Activated naive CD8-positive, alpha-beta T cell treated with anti-CD3 and anti-CD28 coated beads, Interleukin-2, amount 50 U/mL, for 24 hours (primary cell): ENCODE results near the gene SND1.

Source experiments
- ATAC-seq: fragments of 150-1000 bp; cut with Tn5 transposase; one replicate; pipeline ENCODE4 v1.10.0; 2021
- DNase-seq: peaks from one replicate; pipeline ENCODE4 v3.0.0; 2021
- H3K27ac Mint-ChIP-seq: one replicate; pipeline ENCODE4 v1.8.0; 2021; ENCODE audit warnings: mild to moderate bottlenecking, mixed read lengths
- H3K27me3 Mint-ChIP-seq: one replicate; pipeline ENCODE4 v1.8.0; 2021; ENCODE audit warnings: mixed read lengths
- H3K36me3 Mint-ChIP-seq: one replicate; pipeline ENCODE4 v1.8.0; 2021; ENCODE audit warnings: low read depth, mixed read lengths
- H3K4me1 Mint-ChIP-seq: one replicate; pipeline ENCODE4 v1.8.0; 2021; ENCODE audit warnings: mixed read lengths
- H3K4me3 Mint-ChIP-seq: one replicate; pipeline ENCODE4 v1.8.0; 2021; ENCODE audit warnings: mild to moderate bottlenecking, moderate library complexity, mixed read lengths
- H3K9me3 Mint-ChIP-seq: one replicate; pipeline ENCODE4 v1.8.0; 2021; ENCODE audit warnings: mixed read lengths

SND1 gene

GRCh38 chr7:128003787-128004186 is 351.8 kb downstream of the SND1 start:
- no peaks in the 10 kb centered on the region for H3K27me3 Mint-ChIP-seq
- H3K4me1 Mint-ChIP-seq: peaks cover 36% of the 10 kb centered on the region
- no peaks in the 10 kb centered on the region for H3K9me3 Mint-ChIP-seq
- no peak overlapping the region for H3K27ac Mint-ChIP-seq
- DNase-seq: no peak
- H3K4me3 Mint-ChIP-seq: no peak overlapping the region
- peak; percentile 14 for ATAC-seq
- H3K36me3 Mint-ChIP-seq: peaks cover 29% of the 10 kb centered on the region

- DNase-seq: no peak
- Mint-ChIP-seq H3K27ac (no peak overlapping the region), H3K4me1 (peaks cover 36% of the 10 kb centered on the region), H3K36me3 (peaks cover 29% of the 10 kb centered on the region), H3K27me3 (no peaks in the 10 kb centered on the region), H3K4me3 (no peak overlapping the region), H3K9me3 (no peaks in the 10 kb centered on the region)
- no peak for ATAC-seq
Measured at GRCh38 chr7:128004623-128005022, 352.6 kb downstream of the SND1 start.

DNA sequence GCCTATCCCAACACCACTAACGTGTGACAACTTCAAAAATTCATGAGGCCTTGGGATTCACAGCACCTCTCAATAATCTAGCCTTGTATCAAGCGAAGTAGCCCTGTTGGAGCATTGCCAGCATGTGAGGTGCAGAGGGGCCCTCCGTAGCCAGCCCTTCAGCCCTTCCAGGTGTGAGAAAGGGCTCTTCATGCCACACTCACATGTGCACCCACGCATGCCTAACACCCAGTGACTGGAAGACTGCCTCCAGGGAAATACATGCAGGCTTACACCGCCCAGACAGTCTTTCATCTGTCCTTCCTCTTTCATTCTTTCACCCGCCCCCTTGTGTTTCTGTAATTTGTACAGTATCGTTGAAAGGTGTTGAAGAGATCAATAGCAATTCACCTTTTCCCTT is 353.1 kb downstream of the SND1 start:
- Mint-ChIP-seq H3K9me3 (no peaks in the 10 kb centered on the region), H3K4me1 (peaks cover 36% of the 10 kb centered on the region), H3K27me3 (no peaks in the 10 kb centered on the region), H3K4me3 (no peak overlapping the region), H3K36me3 (peaks cover 29% of the 10 kb centered on the region), H3K27ac (no peak overlapping the region)
- DNase-seq (no peak), ATAC-seq (no peak)

DNA sequence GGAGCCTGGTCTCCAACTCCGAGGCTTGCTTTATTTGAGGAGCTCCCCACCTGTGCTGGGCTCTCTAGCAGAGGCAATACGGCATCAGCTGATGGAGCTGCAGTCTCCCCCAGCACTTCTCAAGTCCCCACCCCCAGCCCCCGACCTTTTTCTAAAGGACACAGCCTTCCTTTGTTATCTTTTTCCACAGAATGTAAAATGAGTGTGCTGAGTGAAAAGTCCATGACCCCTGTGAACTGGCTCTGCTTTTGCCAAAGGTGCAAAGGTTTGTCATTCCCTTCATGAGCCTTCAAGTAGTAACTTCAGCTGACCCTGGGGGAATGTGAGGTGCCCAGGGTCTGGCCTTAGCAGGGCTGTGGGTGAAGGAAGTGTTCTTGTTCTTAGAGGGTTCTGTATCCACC is 353.8 kb downstream of the SND1 start:
- DNase-seq: no peak
- no peak for ATAC-seq
- Mint-ChIP-seq H3K27me3 (no peaks in the 10 kb centered on the region), H3K4me3 (no peak overlapping the region), H3K9me3 (no peaks in the 10 kb centered on the region), H3K27ac (no peak overlapping the region), H3K4me1 (peaks cover 36% of the 10 kb centered on the region), H3K36me3 (peaks cover 28% of the 10 kb centered on the region)

DNA sequence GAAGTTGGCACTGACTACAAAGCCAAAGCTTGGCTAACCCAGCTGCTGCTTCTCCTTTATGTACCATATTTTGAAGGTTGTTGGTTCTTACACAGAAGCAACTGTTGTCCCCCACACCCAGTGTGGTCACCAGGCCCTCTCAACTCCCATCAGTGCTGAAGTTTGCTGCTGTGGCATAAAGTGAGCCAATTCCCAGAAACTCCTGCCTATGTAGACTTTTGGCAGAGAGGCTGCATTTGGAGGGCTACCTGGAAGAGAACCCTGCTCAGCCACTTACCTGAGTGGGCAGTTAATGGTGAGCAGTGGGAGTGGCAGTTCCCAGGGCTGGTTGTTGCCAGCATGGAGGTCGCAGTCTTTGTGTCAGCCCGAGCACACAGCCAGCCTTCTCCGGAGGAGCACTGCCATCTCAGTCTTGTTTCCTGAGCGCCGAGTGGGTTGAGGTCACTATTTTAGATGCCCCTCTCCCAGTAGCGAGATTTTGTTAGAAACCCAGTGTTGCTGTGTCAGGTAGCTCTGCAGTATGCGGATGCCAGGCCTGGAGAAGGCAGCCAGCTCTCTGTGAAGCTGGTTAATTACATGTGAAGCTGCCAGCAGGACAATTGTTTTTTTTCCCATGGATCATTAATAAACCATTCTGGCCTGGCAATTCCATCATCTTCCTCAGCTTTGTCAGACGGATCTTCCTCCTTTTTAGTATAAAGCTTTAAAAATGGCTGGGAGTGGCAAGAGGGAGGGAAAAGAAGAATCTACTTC is 354.7 kb downstream of the SND1 start:
- DNase-seq (no peak), ATAC-seq (no peak)
- Mint-ChIP-seq H3K4me1 (peaks cover 33% of the 10 kb centered on the region), H3K9me3 (no peaks in the 10 kb centered on the region), H3K4me3 (no peak overlapping the region), H3K36me3 (peaks cover 23% of the 10 kb centered on the region), H3K27me3 (no peaks in the 10 kb centered on the region), H3K27ac (no peak overlapping the region)

- DNase-seq: no peak
- H3K4me3 Mint-ChIP-seq: no peak overlapping the region
- H3K27ac Mint-ChIP-seq: no peak overlapping the region
- H3K36me3 Mint-ChIP-seq: peaks cover 19% of the 10 kb centered on the region
- H3K4me1 Mint-ChIP-seq: peaks cover 28% of the 10 kb centered on the region
- no peak for ATAC-seq
- no peaks in the 10 kb centered on the region for H3K9me3 Mint-ChIP-seq
- no peaks in the 10 kb centered on the region for H3K27me3 Mint-ChIP-seq
Measured at GRCh38 chr7:128007303-128007680, 355.3 kb downstream of the SND1 start.

DNA sequence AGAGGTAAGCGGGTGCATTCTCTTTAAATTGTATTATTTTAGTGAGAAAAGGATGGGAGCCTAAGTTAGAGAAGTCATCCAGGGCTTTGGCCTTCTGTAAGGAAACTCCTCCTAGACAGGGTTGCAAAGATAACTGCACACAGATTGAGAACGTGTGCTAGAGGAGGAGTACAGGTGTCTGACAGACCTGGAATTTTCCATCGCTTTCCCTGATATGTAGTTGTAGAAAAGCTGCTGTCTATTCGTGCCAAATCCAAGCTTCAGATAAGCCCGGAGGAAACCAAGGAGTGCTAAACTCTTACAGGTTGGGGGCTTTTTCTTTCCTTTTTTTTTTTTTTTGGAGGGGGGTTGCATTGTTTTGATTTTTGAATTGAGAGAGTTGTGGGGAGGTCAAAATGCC is 356.1 kb downstream of the SND1 start:
- H3K27me3 Mint-ChIP-seq: no peaks in the 10 kb centered on the region
- H3K36me3 Mint-ChIP-seq: peaks cover 19% of the 10 kb centered on the region
- no peak overlapping the region for H3K4me3 Mint-ChIP-seq
- H3K4me1 Mint-ChIP-seq: peaks cover 19% of the 10 kb centered on the region
- ATAC-seq (no peak), DNase-seq (no peak)
- no peaks in the 10 kb centered on the region for H3K9me3 Mint-ChIP-seq
- H3K27ac Mint-ChIP-seq: no peak overlapping the region

GRCh38 chr7:128008744-128009143 is 356.8 kb downstream of the SND1 start:
- Mint-ChIP-seq H3K9me3 (no peaks in the 10 kb centered on the region), H3K27me3 (no peaks in the 10 kb centered on the region), H3K4me1 (peaks cover 13% of the 10 kb centered on the region), H3K4me3 (no peak overlapping the region), H3K27ac (no peak overlapping the region), H3K36me3 (peaks cover 19% of the 10 kb centered on the region)
- ATAC-seq (no peak), DNase-seq (no peak)

- ATAC-seq: peak; percentile 33
Measured at GRCh38 chr7:128010391-128011127, 358.6 kb downstream of the SND1 start.

GRCh38 chr7:128011131-128011661 is 359.2 kb downstream of the SND1 start:
- Mint-ChIP-seq H3K4me3 (no peak overlapping the region), H3K27me3 (no peaks in the 10 kb centered on the region), H3K36me3 (peaks cover 12% of the 10 kb centered on the region), H3K27ac (no peak overlapping the region), H3K9me3 (no peaks in the 10 kb centered on the region), H3K4me1 (no peaks in the 10 kb centered on the region)
- ATAC-seq: no peak
- DNase-seq: no peak

More at GRCh38 chr7:128010391-128011127, 358.6 kb downstream of the SND1 start:
- no peak for DNase-seq
- Mint-ChIP-seq H3K9me3 (no peaks in the 10 kb centered on the region), H3K27me3 (no peaks in the 10 kb centered on the region), H3K4me1 (peaks cover 4% of the 10 kb centered on the region), H3K4me3 (no peak overlapping the region), H3K27ac (no peak overlapping the region), H3K36me3 (peaks cover 16% of the 10 kb centered on the region)

GRCh38 chr7:128014811-128015210 is 362.8 kb downstream of the SND1 start:
- no peaks in the 10 kb centered on the region for H3K4me1 Mint-ChIP-seq
- H3K4me3 Mint-ChIP-seq: no peak overlapping the region
- ATAC-seq (no peak), DNase-seq (no peak)
- H3K27me3 Mint-ChIP-seq: no peaks in the 10 kb centered on the region
- no peak overlapping the region for H3K27ac Mint-ChIP-seq
- H3K9me3 Mint-ChIP-seq: no peaks in the 10 kb centered on the region
- H3K36me3 Mint-ChIP-seq: peaks cover 9% of the 10 kb centered on the region

GRCh38 chr7:128017460-128017859 is 365.5 kb downstream of the SND1 start:
- H3K36me3 Mint-ChIP-seq: peaks cover 23% of the 10 kb centered on the region
- no peak for ATAC-seq
- DNase-seq: no peak
- H3K9me3 Mint-ChIP-seq: no peaks in the 10 kb centered on the region
- H3K27ac Mint-ChIP-seq: no peak overlapping the region
- no peaks in the 10 kb centered on the region for H3K27me3 Mint-ChIP-seq
- H3K4me1 Mint-ChIP-seq: no peaks in the 10 kb centered on the region
- H3K4me3 Mint-ChIP-seq: no peak overlapping the region

DNA sequence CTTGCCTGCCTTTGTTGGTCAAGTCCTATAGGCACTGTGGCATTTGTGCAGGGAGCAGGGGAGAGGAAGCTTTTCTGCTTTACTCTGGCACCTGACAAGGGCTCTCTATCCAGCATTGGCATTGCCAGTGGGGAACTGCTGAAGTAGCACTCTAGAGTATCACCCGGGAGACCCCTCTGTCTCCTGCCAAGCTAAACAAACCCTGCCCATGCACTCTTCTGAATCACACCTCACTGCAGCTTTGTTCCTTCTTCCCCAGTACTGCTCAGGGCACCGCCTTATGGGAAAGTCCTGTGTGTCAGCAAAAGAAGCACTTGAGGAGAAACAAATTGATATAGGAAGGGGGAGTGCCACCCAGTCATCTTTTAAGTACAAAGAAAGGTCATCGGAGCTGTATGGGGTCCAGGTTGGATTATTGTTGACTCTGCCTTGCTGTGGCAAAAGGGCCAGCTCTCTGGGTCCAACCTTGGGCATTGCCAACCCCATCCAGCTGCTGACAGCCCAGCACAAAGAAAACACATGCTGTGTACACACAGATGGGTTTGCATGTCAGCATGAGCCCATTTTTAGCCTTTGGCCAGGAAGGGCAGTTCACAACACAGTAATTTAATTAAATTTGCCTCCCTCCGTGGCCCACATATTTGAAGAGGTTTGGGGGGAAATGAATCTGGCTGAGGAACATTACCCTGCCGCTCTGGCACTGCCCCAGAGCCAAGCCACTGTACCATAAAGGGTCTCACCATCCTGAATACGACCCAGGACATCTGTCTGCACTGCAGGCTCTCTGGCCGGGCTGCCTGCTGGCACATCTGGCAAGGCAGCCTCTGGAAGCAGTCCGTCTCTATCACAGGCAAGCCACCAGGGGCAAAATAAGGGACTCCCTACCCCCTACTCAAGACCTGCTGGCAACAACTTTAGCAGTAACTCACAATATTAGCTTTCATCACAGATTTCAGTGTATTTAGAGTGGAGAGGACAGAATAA is 366.2 kb downstream of the SND1 start:
- H3K27ac Mint-ChIP-seq: no peak overlapping the region
- H3K4me1 Mint-ChIP-seq: no peaks in the 10 kb centered on the region
- H3K27me3 Mint-ChIP-seq: no peaks in the 10 kb centered on the region
- H3K36me3 Mint-ChIP-seq: peaks cover 23% of the 10 kb centered on the region
- DNase-seq: no peak
- no peak for ATAC-seq
- H3K9me3 Mint-ChIP-seq: no peaks in the 10 kb centered on the region
- H3K4me3 Mint-ChIP-seq: no peak overlapping the region

DNA sequence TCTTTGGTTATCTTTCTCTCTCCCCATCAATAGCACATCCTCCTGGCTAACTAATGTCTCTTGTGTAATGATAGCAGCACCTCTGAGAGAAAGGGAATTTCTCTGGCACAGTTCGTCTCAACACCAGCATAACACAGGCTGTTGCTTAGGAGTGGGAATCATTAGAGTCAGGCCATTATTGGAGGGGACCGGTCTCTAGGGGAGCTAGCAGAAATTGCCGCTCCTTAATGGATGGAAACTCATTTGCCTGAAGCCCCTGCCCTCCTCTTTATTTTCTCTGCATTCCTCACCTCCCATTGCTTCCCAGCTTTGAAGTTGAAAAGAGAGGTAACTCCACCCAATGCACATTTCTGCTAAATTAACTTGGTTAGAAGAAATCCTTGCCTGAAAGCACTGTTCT is 367.3 kb downstream of the SND1 start:
- no peak overlapping the region for H3K27ac Mint-ChIP-seq
- no peak overlapping the region for H3K4me3 Mint-ChIP-seq
- peaks cover 23% of the 10 kb centered on the region for H3K36me3 Mint-ChIP-seq
- ATAC-seq: no peak
- H3K9me3 Mint-ChIP-seq: no peaks in the 10 kb centered on the region
- no peaks in the 10 kb centered on the region for H3K4me1 Mint-ChIP-seq
- DNase-seq: no peak
- H3K27me3 Mint-ChIP-seq: no peaks in the 10 kb centered on the region
